GM18907 (cell line): ENCODE measurements around the gene ATOH1.
A peak's percentile ranks its signal among the peaks of the same experiment; 100 is the strongest.

ENCODE experiments used
- ATAC-seq: cut with Tn5 transposase; IDR thresholded peaks from one replicate; pipeline ENCODE4 v1.9.1; 2021; ENCODE audit warnings: mild to moderate bottlenecking, moderate library complexity; ENCODE audit not compliant: unreplicated experiment

ATOH1 gene

GRCh38 chr4:93834249-93835066 is 5.9 kb downstream of the ATOH1 start:
- ATAC-seq = no peak

- no peak for ATAC-seq
These were observed 7.4 kb downstream of the ATOH1 start for GRCh38 chr4:93835929-93836328.

- no peak for ATAC-seq
These were observed 11.2 kb downstream of the ATOH1 start for GRCh38 chr4:93839704-93840103.

DNA sequence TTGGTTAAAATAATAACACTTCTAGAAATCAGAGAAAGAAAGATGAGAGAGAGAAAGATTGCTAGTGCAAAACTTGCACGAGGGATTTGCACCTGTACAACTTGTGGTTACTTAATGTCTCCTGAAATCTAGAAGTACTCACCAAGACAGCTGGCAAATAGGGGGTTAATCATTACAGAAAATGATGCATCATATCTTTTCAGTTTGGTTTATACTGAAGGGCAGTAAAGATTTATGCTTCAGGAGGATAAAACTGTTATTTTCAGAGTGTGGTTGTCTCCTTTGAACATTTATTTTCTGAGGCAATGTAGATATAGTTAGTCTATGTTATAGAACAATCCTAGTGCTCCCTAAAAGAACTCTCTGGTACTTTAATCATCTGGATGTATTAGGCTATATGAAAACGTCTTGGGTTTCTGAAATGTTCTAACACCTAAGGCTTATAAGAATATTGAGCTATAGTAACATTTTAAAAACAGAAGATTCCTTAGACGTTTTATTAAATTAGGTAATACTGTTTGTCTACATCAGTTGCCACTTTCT is 13.3 kb downstream of the ATOH1 start:
- ATAC-seq = peak; percentile 68

GRCh38 chr4:93842601-93843252 is 14.2 kb downstream of the ATOH1 start:
- peak; percentile 86 for ATAC-seq

- ATAC-seq = no peak
These were observed 15.2 kb downstream of the ATOH1 start for GRCh38 chr4:93843772-93844171.

- ATAC-seq = no peak
These were observed 24.1 kb downstream of the ATOH1 start for GRCh38 chr4:93852680-93853079.

GRCh38 chr4:93855926-93856325 is 27.4 kb downstream of the ATOH1 start:
- ATAC-seq = no peak

GRCh38 chr4:93865650-93866049 is 37.1 kb downstream of the ATOH1 start:
- ATAC-seq = peak; percentile 54

- no peak for ATAC-seq
These were observed 39.0 kb downstream of the ATOH1 start for GRCh38 chr4:93867416-93868001.

- ATAC-seq = no peak
These were observed 42.4 kb downstream of the ATOH1 start for GRCh38 chr4:93870876-93871458.

DNA sequence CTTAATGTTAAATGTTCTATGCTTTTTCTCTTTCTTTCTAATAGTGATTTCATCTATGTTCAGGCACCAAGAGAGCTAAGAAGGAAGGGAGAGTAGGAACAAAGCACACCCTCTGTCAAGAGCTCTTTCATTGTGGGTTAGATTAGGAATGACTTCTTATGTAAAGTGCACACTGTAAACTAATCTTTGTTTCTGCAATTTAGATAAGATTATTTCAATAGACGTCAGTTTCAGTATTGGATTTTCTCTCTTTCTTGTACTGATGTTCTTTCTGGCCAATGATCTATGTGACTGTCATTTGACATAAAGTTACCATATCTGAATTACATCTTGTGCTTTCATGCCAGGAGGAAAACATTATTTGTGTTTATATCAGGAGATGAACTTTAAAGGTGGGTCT is 48.2 kb downstream of the ATOH1 start:
- no peak for ATAC-seq

DNA sequence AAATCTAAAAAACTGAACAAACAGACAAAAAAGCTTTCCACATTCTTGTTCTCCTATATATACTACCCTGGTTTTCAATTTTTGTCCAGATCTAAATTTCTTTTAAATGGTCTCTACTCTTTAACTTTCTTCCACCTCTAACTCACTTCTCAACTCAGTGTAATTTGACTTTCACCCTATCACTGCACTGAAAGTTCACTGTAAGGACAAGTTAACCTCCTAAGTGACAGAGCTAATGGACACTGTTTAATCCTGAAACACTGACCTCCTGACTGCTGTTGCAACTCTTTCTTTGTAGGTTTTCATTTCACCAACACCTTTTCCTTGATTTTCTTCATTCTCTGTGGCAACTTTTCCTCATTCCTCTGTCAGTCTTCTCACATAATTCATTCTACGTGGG is 50.0 kb downstream of the ATOH1 start:
- ATAC-seq = peak; percentile 54

DNA sequence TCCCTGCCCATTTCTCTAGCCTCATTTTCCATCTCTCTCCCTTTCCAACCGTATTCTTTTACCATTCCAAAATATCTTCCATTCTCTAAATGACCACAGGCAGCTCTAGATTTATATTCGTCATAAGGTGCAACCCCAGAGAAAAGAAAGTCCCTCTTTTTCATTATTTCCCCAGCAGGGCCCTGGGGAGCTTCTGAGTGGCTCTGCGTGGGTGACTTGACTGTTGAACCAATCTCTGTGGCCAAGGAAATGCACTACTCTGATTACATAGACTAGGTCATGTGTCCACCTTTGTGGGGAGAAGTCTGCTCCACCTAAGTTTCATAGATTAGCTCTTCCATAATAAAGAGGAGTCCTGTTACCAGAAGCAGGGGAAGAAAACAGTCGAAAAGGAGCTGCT is 51.4 kb downstream of the ATOH1 start:
- ATAC-seq = peak; percentile 93
